ENCODE results near the gene SLC39A9. TPM values are rescaled to one million over a fixed set of nuclear protein-coding genes. Genes with fewer than 3 reads are reported as not detected.

The SLC39A9 gene
- polyA plus RNA-seq, 2 donors: 18.1 to 19.4 TPM

- Histone ChIP-seq H3K4me1 (ENCODE audit: control insufficient read depth in 2 of 2, insufficient read depth in 2 of 2, low read length in 1 of 2) (peaks cover 0 to 9% of the 10 kb centered on the region in 2 donors), H3K4me3 (ENCODE audit: low read depth in 1 of 2, low read length in 2 of 2) (no peak overlapping the region), H3K36me3 (ENCODE audit: control insufficient read depth in 2 of 2, insufficient read depth in 2 of 2, low read length in 1 of 2) (no peaks in the 10 kb centered on the region), H3K9me3 (ENCODE audit: control insufficient read depth in 2 of 2, insufficient read depth in 1 of 2, low read depth in 1 of 2, low read length in 1 of 2) (no peaks in the 10 kb centered on the region), H3K27ac (ENCODE audit: low read depth in 2 of 2, low read length in 1 of 2) (peak overlapping the region in 1 of 2 donors; percentile 6), H3K27me3 (ENCODE audit: control insufficient read depth in 1 of 2, insufficient read depth in 2 of 2, low read length in 2 of 2) (no peaks in the 10 kb centered on the region)
- 45 to 47% methylated on average over 6 of the region's 6 CpGs for WGBS, 2 donors
Observed at GRCh38 chr14:69355607-69356281, 42.7 kb upstream of the SLC39A9 start.

- no peaks in the 10 kb centered on the region for H3K36me3 ChIP-seq (ENCODE audit: control insufficient read depth in 2 of 2, insufficient read depth in 2 of 2, low read length in 1 of 2)
- no peaks in the 10 kb centered on the region for H3K9me3 ChIP-seq (ENCODE audit: control insufficient read depth in 2 of 2, insufficient read depth in 1 of 2, low read depth in 1 of 2, low read length in 1 of 2)
- H3K27ac ChIP-seq (ENCODE audit: low read depth in 2 of 2, low read length in 1 of 2): no peak overlapping the region
- H3K27me3 ChIP-seq (ENCODE audit: control insufficient read depth in 1 of 2, insufficient read depth in 2 of 2, low read length in 2 of 2): no peaks in the 10 kb centered on the region
- no peak overlapping the region for H3K4me3 ChIP-seq (ENCODE audit: low read depth in 1 of 2, low read length in 2 of 2)
- WGBS, 2 donors: 67 to 73% methylated on average over 7 of the region's 7 CpGs
- peaks cover 0 to 9% of the 10 kb centered on the region in 2 donors for H3K4me1 ChIP-seq (ENCODE audit: control insufficient read depth in 2 of 2, insufficient read depth in 2 of 2, low read length in 1 of 2)
Observed at GRCh38 chr14:69356903-69357543, 41.5 kb upstream of the SLC39A9 start.

GRCh38 chr14:69357544-69358200 is 40.8 kb upstream of the SLC39A9 start:
- no peak overlapping the region for H3K4me3 ChIP-seq (ENCODE audit: low read depth in 1 of 2, low read length in 2 of 2)
- H3K9me3 ChIP-seq (ENCODE audit: control insufficient read depth in 2 of 2, insufficient read depth in 1 of 2, low read depth in 1 of 2, low read length in 1 of 2): no peaks in the 10 kb centered on the region
- H3K27me3 ChIP-seq (ENCODE audit: control insufficient read depth in 1 of 2, insufficient read depth in 2 of 2, low read length in 2 of 2): no peaks in the 10 kb centered on the region
- no peak overlapping the region for H3K27ac ChIP-seq (ENCODE audit: low read depth in 2 of 2, low read length in 1 of 2)
- H3K36me3 ChIP-seq (ENCODE audit: control insufficient read depth in 2 of 2, insufficient read depth in 2 of 2, low read length in 1 of 2): no peaks in the 10 kb centered on the region
- WGBS, 2 donors: 66 to 71% methylated on average over 7 of the region's 7 CpGs
- peaks cover 0 to 9% of the 10 kb centered on the region in 2 donors for H3K4me1 ChIP-seq (ENCODE audit: control insufficient read depth in 2 of 2, insufficient read depth in 2 of 2, low read length in 1 of 2)

- Histone ChIP-seq H3K4me1 (ENCODE audit: control insufficient read depth in 2 of 2, insufficient read depth in 2 of 2, low read length in 1 of 2) (peaks cover 0 to 9% of the 10 kb centered on the region in 2 donors), H3K9me3 (ENCODE audit: control insufficient read depth in 2 of 2, insufficient read depth in 1 of 2, low read depth in 1 of 2, low read length in 1 of 2) (no peaks in the 10 kb centered on the region), H3K4me3 (ENCODE audit: low read depth in 1 of 2, low read length in 2 of 2) (no peak overlapping the region), H3K36me3 (ENCODE audit: control insufficient read depth in 2 of 2, insufficient read depth in 2 of 2, low read length in 1 of 2) (no peaks in the 10 kb centered on the region), H3K27me3 (ENCODE audit: control insufficient read depth in 1 of 2, insufficient read depth in 2 of 2, low read length in 2 of 2) (no peaks in the 10 kb centered on the region), H3K27ac (ENCODE audit: low read depth in 2 of 2, low read length in 1 of 2) (no peak overlapping the region)
- 69 to 71% methylated on average over 12 of the region's 12 CpGs for WGBS, 2 donors
Observed at GRCh38 chr14:69358233-69358963, 40.1 kb upstream of the SLC39A9 start.

GRCh38 chr14:69358966-69359365 is 39.5 kb upstream of the SLC39A9 start:
- Histone ChIP-seq H3K9me3 (ENCODE audit: control insufficient read depth in 2 of 2, insufficient read depth in 1 of 2, low read depth in 1 of 2, low read length in 1 of 2) (no peaks in the 10 kb centered on the region), H3K27ac (ENCODE audit: low read depth in 2 of 2, low read length in 1 of 2) (no peak overlapping the region), H3K36me3 (ENCODE audit: control insufficient read depth in 2 of 2, insufficient read depth in 2 of 2, low read length in 1 of 2) (no peaks in the 10 kb centered on the region), H3K27me3 (ENCODE audit: control insufficient read depth in 1 of 2, insufficient read depth in 2 of 2, low read length in 2 of 2) (no peaks in the 10 kb centered on the region), H3K4me3 (ENCODE audit: low read depth in 1 of 2, low read length in 2 of 2) (no peak overlapping the region), H3K4me1 (ENCODE audit: control insufficient read depth in 2 of 2, insufficient read depth in 2 of 2, low read length in 1 of 2) (peaks cover 0 to 9% of the 10 kb centered on the region in 2 donors)
- 90 to 94% methylated on average over 3 of the region's 3 CpGs for WGBS, 2 donors

- H3K9me3 ChIP-seq (ENCODE audit: control insufficient read depth in 2 of 2, insufficient read depth in 1 of 2, low read depth in 1 of 2, low read length in 1 of 2): no peaks in the 10 kb centered on the region
- no peak overlapping the region for H3K27ac ChIP-seq (ENCODE audit: low read depth in 2 of 2, low read length in 1 of 2)
- no peaks in the 10 kb centered on the region for H3K36me3 ChIP-seq (ENCODE audit: control insufficient read depth in 2 of 2, insufficient read depth in 2 of 2, low read length in 1 of 2)
- H3K4me1 ChIP-seq (ENCODE audit: control insufficient read depth in 2 of 2, insufficient read depth in 2 of 2, low read length in 1 of 2): peaks cover 0 to 3% of the 10 kb centered on the region in 2 donors
- H3K4me3 ChIP-seq (ENCODE audit: low read depth in 1 of 2, low read length in 2 of 2): no peak overlapping the region
- H3K27me3 ChIP-seq (ENCODE audit: control insufficient read depth in 1 of 2, insufficient read depth in 2 of 2, low read length in 2 of 2): no peaks in the 10 kb centered on the region
- WGBS, 2 donors: 71 to 76% methylated on average over 7 of the region's 7 CpGs
Observed at GRCh38 chr14:69360438-69361108, 37.9 kb upstream of the SLC39A9 start.

GRCh38 chr14:69363055-69363454 is 35.4 kb upstream of the SLC39A9 start:
- no peak overlapping the region for H3K27ac ChIP-seq (ENCODE audit: low read depth in 2 of 2, low read length in 1 of 2)
- H3K4me3 ChIP-seq (ENCODE audit: low read depth in 1 of 2, low read length in 2 of 2): no peak overlapping the region
- H3K27me3 ChIP-seq (ENCODE audit: control insufficient read depth in 1 of 2, insufficient read depth in 2 of 2, low read length in 2 of 2): no peaks in the 10 kb centered on the region
- no peaks in the 10 kb centered on the region for H3K9me3 ChIP-seq (ENCODE audit: control insufficient read depth in 2 of 2, insufficient read depth in 1 of 2, low read depth in 1 of 2, low read length in 1 of 2)
- WGBS, 2 donors: 57 to 58% methylated on average over 9 of the region's 9 CpGs
- H3K36me3 ChIP-seq (ENCODE audit: control insufficient read depth in 2 of 2, insufficient read depth in 2 of 2, low read length in 1 of 2): no peaks in the 10 kb centered on the region
- H3K4me1 ChIP-seq (ENCODE audit: control insufficient read depth in 2 of 2, insufficient read depth in 2 of 2, low read length in 1 of 2): no peaks in the 10 kb centered on the region

- Histone ChIP-seq H3K27me3 (ENCODE audit: control insufficient read depth in 1 of 2, insufficient read depth in 2 of 2, low read length in 2 of 2) (no peaks in the 10 kb centered on the region), H3K27ac (ENCODE audit: low read depth in 2 of 2, low read length in 1 of 2) (no peak overlapping the region)
- 84 to 90% methylated on average over 4 of the region's 4 CpGs for WGBS, 2 donors
Observed at GRCh38 chr14:69363964-69364363, 34.5 kb upstream of the SLC39A9 start.

GRCh38 chr14:69364378-69364777 is 34.1 kb upstream of the SLC39A9 start:
- 82 to 88% methylated on average over 2 of the region's 2 CpGs for WGBS, 2 donors
- H3K36me3 ChIP-seq (ENCODE audit: control insufficient read depth in 2 of 2, insufficient read depth in 2 of 2, low read length in 1 of 2): no peaks in the 10 kb centered on the region
- no peaks in the 10 kb centered on the region for H3K27me3 ChIP-seq (ENCODE audit: control insufficient read depth in 1 of 2, insufficient read depth in 2 of 2, low read length in 2 of 2)
- H3K4me1 ChIP-seq (ENCODE audit: control insufficient read depth in 2 of 2, insufficient read depth in 2 of 2, low read length in 1 of 2): no peaks in the 10 kb centered on the region
- no peak overlapping the region for H3K27ac ChIP-seq (ENCODE audit: low read depth in 2 of 2, low read length in 1 of 2)
- H3K4me3 ChIP-seq (ENCODE audit: low read depth in 1 of 2, low read length in 2 of 2): no peak overlapping the region
- H3K9me3 ChIP-seq (ENCODE audit: control insufficient read depth in 2 of 2, insufficient read depth in 1 of 2, low read depth in 1 of 2, low read length in 1 of 2): no peaks in the 10 kb centered on the region

More at GRCh38 chr14:69363964-69364363, 34.5 kb upstream of the SLC39A9 start:
- Histone ChIP-seq H3K4me1 (ENCODE audit: control insufficient read depth in 2 of 2, insufficient read depth in 2 of 2, low read length in 1 of 2) (no peaks in the 10 kb centered on the region), H3K36me3 (ENCODE audit: control insufficient read depth in 2 of 2, insufficient read depth in 2 of 2, low read length in 1 of 2) (no peaks in the 10 kb centered on the region), H3K9me3 (ENCODE audit: control insufficient read depth in 2 of 2, insufficient read depth in 1 of 2, low read depth in 1 of 2, low read length in 1 of 2) (no peaks in the 10 kb centered on the region), H3K4me3 (ENCODE audit: low read depth in 1 of 2, low read length in 2 of 2) (no peak overlapping the region)

All from esophagus (tissue), 2 donors.